Common myeloid progenitor, CD34-positive (primary cell): ENCODE data around the gene WSCD2.

Experiments
- CTCF ChIA-PET: fragments of 350-600 bp; sonication (Branson Sonifier 250); formaldehyde crosslinking; loops from one replicate; lab custom pipeline; 2021; ENCODE audit warnings: antibody characterized with exemption; lab: Charles Lee
- POLR2A ChIA-PET: fragments of 350-600 bp; sonication (Branson Sonifier 250); formaldehyde crosslinking; loops from one replicate; lab custom pipeline; 2021; ENCODE audit warnings: antibody characterized with exemption; lab: Charles Lee
- DNase-seq, 3 donors: peaks; one replicate each; pipeline versions ENCODE4 v3.0.0 to v3.0.0-alpha.2; 2013
- H3K27ac ChIP-seq, 2 experiments: 1 replicate in 1 of 2; 2 replicates in 1 of 2; pipeline ENCODE4 v1.7.0; 2013; ENCODE audit warnings: inconsistent platforms in 2 of 2, low read length in 2 of 2, mild to moderate bottlenecking in 2 of 2, low read depth in 1 of 2, moderate library complexity in 1 of 2; ENCODE audit not compliant: severe bottlenecking in 2 of 2, insufficient read depth in 1 of 2, poor library complexity in 1 of 2
- H3K27me3 ChIP-seq, 5 experiments: replicated peaks in 2 of 5; 1 replicate in 3 of 5; 2 replicates in 2 of 5; pipeline versions ENCODE4 v1.6.1 to v1.7.0; 2013; ENCODE audit warnings: low read length in 4 of 5, mild to moderate bottlenecking in 2 of 5, moderate library complexity in 2 of 5, inconsistent platforms in 1 of 5; ENCODE audit not compliant: insufficient read depth in 5 of 5, control insufficient read depth in 4 of 5
- H3K36me3 ChIP-seq, 4 experiments: 1 replicate in 2 of 4; 2 replicates in 2 of 4; pipeline versions ENCODE4 v1.6.1 to v1.7.0; 2013; ENCODE audit warnings: low read length in 3 of 4, control low read depth in 1 of 4, mild to moderate bottlenecking in 1 of 4; ENCODE audit not compliant: control insufficient read depth in 4 of 4, insufficient read depth in 4 of 4
- H3K4me1 ChIP-seq, 4 experiments: 1 replicate in 3 of 4; 2 replicates in 1 of 4; pipeline versions ENCODE4 v1.6.1 to v1.7.1; 2013; ENCODE audit warnings: low read length in 3 of 4, mild to moderate bottlenecking in 3 of 4, control low read depth in 1 of 4, inconsistent platforms in 1 of 4, moderate library complexity in 1 of 4; ENCODE audit not compliant: control insufficient read depth in 4 of 4, insufficient read depth in 4 of 4; ENCODE audit errors: control extremely low read depth in 1 of 4
- H3K4me3 ChIP-seq, 7 experiments: 1 replicate in 4 of 7; 2 replicates in 3 of 7; pipeline versions ENCODE4 v1.5.1 to v1.7.0; 2013; ENCODE audit warnings: mild to moderate bottlenecking in 7 of 7, low read length in 6 of 7, moderate library complexity in 6 of 7, inconsistent platforms in 2 of 7, low read depth in 2 of 7, control low read depth in 1 of 7; ENCODE audit not compliant: insufficient read depth in 4 of 7, control insufficient read depth in 1 of 7; ENCODE audit errors: extremely low read depth in 1 of 7
- H3K9me3 ChIP-seq, 5 experiments: 1 replicate in 4 of 5; 2 replicates in 1 of 5; pipeline versions ENCODE4 v1.6.1 to v1.7.1; 2013; ENCODE audit warnings: low read length in 4 of 5, mild to moderate bottlenecking in 2 of 5, inconsistent platforms in 1 of 5, low read depth in 1 of 5, moderate library complexity in 1 of 5; ENCODE audit not compliant: control insufficient read depth in 4 of 5, insufficient read depth in 2 of 5; ENCODE audit errors: control extremely low read depth in 1 of 5
- WGBS: methylation state at CpG from one replicate; pipeline ENCODE4 v1.1.5; 2013; ENCODE audit not compliant: insufficient coverage; 5-methylcytosine and 5-hydroxymethylcytosine counted together

The WSCD2 gene

GRCh38 chr12:108150436-108150835 lies 21.3 kb downstream of the WSCD2 start:
- WGBS: 91% methylated on average over 7 of the region's 7 CpGs
- H3K9me3 ChIP-seq: no peaks in the 10 kb centered on the region
- H3K4me3 ChIP-seq: no peak overlapping the region
- ChIA-PET POLR2A (no interaction called here), CTCF (no interaction called here)
- no peak overlapping the region for H3K27ac ChIP-seq
- no peaks in the 10 kb centered on the region for H3K36me3 ChIP-seq
- no peaks in the 10 kb centered on the region for H3K4me1 ChIP-seq
- no peak for DNase-seq
- peaks cover 2 to 21% (median 8%) of the 10 kb centered on the region in 5 experiments for H3K27me3 ChIP-seq

DNA sequence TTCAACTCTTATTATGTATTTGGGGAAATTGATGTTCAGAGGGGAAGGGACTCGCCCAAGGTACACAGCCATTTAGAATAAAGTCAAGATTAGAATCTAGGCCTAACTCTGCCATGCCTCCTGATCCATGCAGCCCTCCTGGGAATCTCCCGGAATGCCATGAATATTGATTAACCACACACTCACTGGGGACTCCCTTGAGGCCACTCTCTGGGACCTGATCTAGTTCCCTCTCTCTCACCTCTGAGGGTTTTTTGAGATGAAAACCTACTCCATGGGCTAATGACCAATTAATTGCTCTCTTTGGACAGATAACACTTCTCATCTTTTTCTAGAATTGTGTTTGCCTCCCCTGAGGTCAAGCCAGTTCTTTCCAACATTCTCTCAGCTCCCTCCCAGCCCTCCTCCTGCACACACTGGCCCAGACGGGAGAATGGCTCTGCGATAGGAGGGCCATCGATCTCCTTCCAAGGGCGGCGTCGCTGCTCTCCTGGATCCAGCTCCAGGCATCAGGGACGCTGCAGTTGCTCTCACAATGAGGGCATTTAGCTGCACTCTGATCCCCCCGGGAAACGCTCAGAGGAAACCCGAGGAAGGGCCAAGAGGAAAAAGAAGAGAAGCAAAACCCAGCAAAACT lies 22.6 kb downstream of the WSCD2 start:
- Histone ChIP-seq H3K27ac (no peak overlapping the region), H3K4me3 (no peak overlapping the region), H3K36me3 (no peaks in the 10 kb centered on the region), H3K9me3 (no peaks in the 10 kb centered on the region), H3K27me3 (peaks cover 0 to 24% (median 9%) of the 10 kb centered on the region in 5 experiments), H3K4me1 (no peaks in the 10 kb centered on the region)
- DNase-seq: no peak
- WGBS: 61% methylated on average over 10 of the region's 12 CpGs
- CTCF ChIA-PET: no interaction called here
- POLR2A ChIA-PET: no interaction called here

DNA sequence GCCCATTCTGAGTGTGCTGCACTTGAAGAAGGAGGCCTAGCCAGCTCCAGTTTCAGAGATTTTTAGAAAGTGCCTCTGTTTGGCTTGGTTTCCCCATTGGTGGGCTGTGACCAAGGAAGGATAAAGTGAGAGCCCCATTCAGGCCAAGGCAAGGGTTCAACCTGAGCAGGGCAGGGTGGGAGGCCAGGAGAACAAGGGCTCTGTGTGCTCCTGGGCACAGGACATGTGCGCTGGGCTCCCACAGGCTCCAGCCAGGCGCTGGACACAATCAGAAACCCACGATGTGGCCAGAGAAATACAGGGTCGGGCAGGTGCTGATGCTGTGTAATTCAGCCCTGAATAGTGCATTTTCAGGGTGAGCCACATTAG lies 23.1 kb downstream of the WSCD2 start:
- H3K36me3 ChIP-seq: no peaks in the 10 kb centered on the region
- no peak overlapping the region for H3K4me3 ChIP-seq
- no peaks in the 10 kb centered on the region for H3K9me3 ChIP-seq
- no peak for DNase-seq
- ChIA-PET POLR2A (no interaction called here), CTCF (no interaction called here)
- WGBS: 77% methylated on average over 4 of the region's 4 CpGs
- H3K27ac ChIP-seq: no peak overlapping the region
- peaks cover 1 to 24% (median 11%) of the 10 kb centered on the region in 5 experiments for H3K27me3 ChIP-seq
- no peaks in the 10 kb centered on the region for H3K4me1 ChIP-seq

- Histone ChIP-seq H3K4me1 (no peaks in the 10 kb centered on the region), H3K36me3 (no peaks in the 10 kb centered on the region), H3K4me3 (no peak overlapping the region), H3K27ac (no peak overlapping the region), H3K9me3 (peaks cover 0 to 2% (median 0%) of the 10 kb centered on the region in 5 experiments), H3K27me3 (peaks cover 2 to 24% (median 9%) of the 10 kb centered on the region in 5 experiments)
- CTCF ChIA-PET: no interaction called here
- 66% methylated on average over 5 of the region's 5 CpGs for WGBS
- POLR2A ChIA-PET: no interaction called here
- DNase-seq: no peak
Observed at GRCh38 chr12:108156717-108157116, 27.6 kb downstream of the WSCD2 start.

GRCh38 chr12:108157870-108158459 lies 28.9 kb downstream of the WSCD2 start:
- H3K27ac ChIP-seq: no peak overlapping the region
- peaks cover 2 to 22% (median 5%) of the 10 kb centered on the region in 5 experiments for H3K27me3 ChIP-seq
- no peak for DNase-seq
- WGBS: 78% methylated on average over 7 of the region's 8 CpGs
- H3K4me1 ChIP-seq: no peaks in the 10 kb centered on the region
- H3K4me3 ChIP-seq: no peak overlapping the region
- no peaks in the 10 kb centered on the region for H3K36me3 ChIP-seq
- H3K9me3 ChIP-seq: peaks cover 0 to 2% (median 0%) of the 10 kb centered on the region in 5 experiments
- POLR2A ChIA-PET: no interaction called here
- CTCF ChIA-PET: no interaction called here

GRCh38 chr12:108162207-108162606 lies 33.1 kb downstream of the WSCD2 start:
- ChIA-PET CTCF (interaction anchor here (0.6 to 1.2 kb wide), 2 partner anchors 9 to 12 kb away, joined by 3 read pairs; no protein-coding TSS in a partner anchor), POLR2A (no interaction called here)
- no peak for DNase-seq
- Histone ChIP-seq H3K4me1 (no peaks in the 10 kb centered on the region), H3K36me3 (no peaks in the 10 kb centered on the region), H3K9me3 (peaks cover 0 to 2% (median 0%) of the 10 kb centered on the region in 5 experiments), H3K4me3 (no peak overlapping the region), H3K27me3 (peaks cover 0 to 9% (median 1%) of the 10 kb centered on the region in 5 experiments), H3K27ac (no peak overlapping the region)
- 61% methylated on average over 4 of the region's 4 CpGs for WGBS

- peaks cover 0 to 23% (median 9%) of the 10 kb centered on the region in 5 experiments for H3K27me3 ChIP-seq
- H3K9me3 ChIP-seq: no peaks in the 10 kb centered on the region
- no peaks in the 10 kb centered on the region for H3K4me1 ChIP-seq
- H3K36me3 ChIP-seq: no peaks in the 10 kb centered on the region
- CTCF ChIA-PET: no interaction called here
- no peak overlapping the region for H3K27ac ChIP-seq
- 81% methylated on average over 3 of the region's 5 CpGs for WGBS
- H3K4me3 ChIP-seq: no peak overlapping the region
- no peak for DNase-seq
- POLR2A ChIA-PET: no interaction called here
Observed at GRCh38 chr12:108166505-108166904, 37.4 kb downstream of the WSCD2 start.
